Tibial nerve (tissue), 4 donors: ENCODE data around the gene TMEM269. TPM values are rescaled to one million over a fixed set of nuclear protein-coding genes. Genes with fewer than 3 reads are reported as not detected.
A peak's percentile ranks its signal among the peaks of the same experiment; 100 is the strongest.

Experiments
- DNase-seq, 2 donors: peaks; one replicate each; pipeline ENCODE4 v3.0.0-alpha.2; 2019; ENCODE audit warnings: low spot score in 2 of 2
- H3K27ac ChIP-seq, 4 donors: fragments of 200-600 bp; sonication (generic) in 3 of 4; one replicate each; pipeline ENCODE4 v1.5.1; 2017 to 2019; ENCODE audit warnings: mild to moderate bottlenecking in 1 of 4
- H3K27me3 ChIP-seq, 2 donors: fragments of 200-600 bp; sonication (generic) in 1 of 2; one replicate each; pipeline versions ENCODE4 v1.5.1 to v1.6.0; 2017 to 2019
- H3K36me3 ChIP-seq, 3 donors: fragments of 200-600 bp; sonication (generic); one replicate each; pipeline ENCODE4 v1.5.1; 2018 to 2019
- H3K4me1 ChIP-seq, 4 donors: fragments of 200-600 bp; sonication (generic) in 3 of 4; one replicate each; pipeline ENCODE4 v1.5.1; 2017 to 2019
- H3K4me3 ChIP-seq, 4 donors: fragments of 200-600 bp; sonication (generic) in 3 of 4; one replicate each; pipeline ENCODE4 v1.5.1; 2017 to 2019; ENCODE audit warnings: mild to moderate bottlenecking in 1 of 4, moderate library complexity in 1 of 4
- H3K9me3 ChIP-seq, 4 donors: fragments of 200-600 bp; sonication (generic) in 3 of 4; one replicate each; pipeline ENCODE4 v1.5.1; 2017 to 2019
- CTCF ChIP-seq, 5 experiments: fragments of 200-600 bp in 3 of 5; fragments of 450-650 bp in 2 of 5; sonication (generic) in 3 of 5; IDR thresholded peaks; one replicate each; pipeline ENCODE4 v1.5.1; 2016 to 2019; ENCODE audit warnings: antibody characterized with exemption in 5 of 5, mild to moderate bottlenecking in 3 of 5, moderate library complexity in 2 of 5
- EP300 ChIP-seq, 2 donors: sonication (generic); formaldehyde crosslinking; IDR thresholded peaks; one replicate each; pipeline ENCODE4 v1.6.1; 2017; ENCODE audit warnings: antibody characterized with exemption in 2 of 2, mild to moderate bottlenecking in 1 of 2
- POLR2A ChIP-seq, 2 donors: fragments of 450-650 bp; IDR thresholded peaks; one replicate each; pipeline ENCODE4 v1.6.1; 2017; ENCODE audit warnings: antibody characterized with exemption in 2 of 2, mild to moderate bottlenecking in 2 of 2, moderate library complexity in 2 of 2
- WGBS, 2 donors: methylation state at CpG; one replicate each; pipeline ENCODE4 v1.1.5; 2018; 5-methylcytosine and 5-hydroxymethylcytosine counted together
- total RNA-seq, 4 donors: library from RNA; depleted of rRNA; stranded (reverse); fragments of >200 nt; gene quantifications; one replicate each; pipeline ENCODE4 v1.1.0, GENCODE V29; 2016

The TMEM269 gene
- total RNA-seq, 4 donors from 2014 or later, result 0.21 to 0.30 (median 0.22) TPM; not detected in 1

- H3K4me1 ChIP-seq, result no peaks in the 10 kb centered on the region
- no peaks in the 10 kb centered on the region for H3K36me3 ChIP-seq
- no peaks in the 10 kb centered on the region for H3K9me3 ChIP-seq
- no peaks in the 10 kb centered on the region for H3K27me3 ChIP-seq
- WGBS, 2 donors, result 86 to 92% methylated on average over 3 of the region's 3 CpGs
- H3K4me3 ChIP-seq, result no peak overlapping the region
- no peak for TF ChIP-seq EP300 (IDR thresholded peaks at IDR 0.05)
- TF ChIP-seq CTCF (IDR thresholded peaks at IDR 0.05), result no peak
- no peak for TF ChIP-seq POLR2A (IDR thresholded peaks at IDR 0.05)
- no peak for DNase-seq
- H3K27ac ChIP-seq, result no peak overlapping the region
Measured at GRCh38 chr1:42797414-42797813, 12.6 kb downstream of the TMEM269 start.

GRCh38 chr1:42797979-42798378 lies 13.2 kb downstream of the TMEM269 start:
- 84 to 88% methylated on average over 5 of the region's 5 CpGs for WGBS, 2 donors
- H3K4me1 ChIP-seq, result no peaks in the 10 kb centered on the region

GRCh38 chr1:42801832-42802473 lies 17.2 kb downstream of the TMEM269 start:
- Histone ChIP-seq H3K9me3 (no peaks in the 10 kb centered on the region), H3K4me3 (no peak overlapping the region), H3K27ac (peak overlapping the region in 1 of 4 donors; percentile 15), H3K36me3 (peaks cover 0 to 27% (median 2%) of the 10 kb centered on the region in 3 donors), H3K4me1 (no peaks in the 10 kb centered on the region), H3K27me3 (no peaks in the 10 kb centered on the region)
- no peak for DNase-seq
- WGBS, 2 donors, result 59 to 60% methylated on average over 8 of the region's 8 CpGs
- TF ChIP-seq POLR2A (IDR thresholded peaks at IDR 0.05), result no peak
- peak in 1 of 2 donors; percentile 21 for TF ChIP-seq EP300 (IDR thresholded peaks at IDR 0.05)
- no peak for TF ChIP-seq CTCF (IDR thresholded peaks at IDR 0.05)

More at GRCh38 chr1:42797979-42798378, 13.2 kb downstream of the TMEM269 start:
- Histone ChIP-seq H3K4me3 (no peak overlapping the region), H3K27me3 (no peaks in the 10 kb centered on the region), H3K27ac (no peak overlapping the region), H3K9me3 (no peaks in the 10 kb centered on the region), H3K36me3 (no peaks in the 10 kb centered on the region)
- TF ChIP-seq EP300 (IDR thresholded peaks at IDR 0.05) (no peak), CTCF (IDR thresholded peaks at IDR 0.05) (no peak), POLR2A (IDR thresholded peaks at IDR 0.05) (no peak)
- DNase-seq, result no peak

GRCh38 chr1:42806171-42806570 lies 21.4 kb downstream of the TMEM269 start:
- Histone ChIP-seq H3K27ac (no peak overlapping the region), H3K36me3 (peaks cover 0 to 42% (median 2%) of the 10 kb centered on the region in 3 donors), H3K4me3 (no peak overlapping the region), H3K27me3 (no peaks in the 10 kb centered on the region), H3K9me3 (no peaks in the 10 kb centered on the region), H3K4me1 (peaks cover 0 to 3% (median 0%) of the 10 kb centered on the region in 4 donors)
- TF ChIP-seq EP300 (IDR thresholded peaks at IDR 0.05) (no peak), POLR2A (IDR thresholded peaks at IDR 0.05) (no peak), CTCF (IDR thresholded peaks at IDR 0.05) (no peak)
- no peak for DNase-seq

- 82 to 86% methylated on average over 5 of the region's 5 CpGs for WGBS, 2 donors
- Histone ChIP-seq H3K36me3 (peaks cover 0 to 47% (median 2%) of the 10 kb centered on the region in 3 donors), H3K27ac (no peak overlapping the region), H3K27me3 (no peaks in the 10 kb centered on the region), H3K4me1 (peaks cover 0 to 3% (median 0%) of the 10 kb centered on the region in 4 donors), H3K9me3 (no peaks in the 10 kb centered on the region), H3K4me3 (no peak overlapping the region)
- TF ChIP-seq CTCF (IDR thresholded peaks at IDR 0.05), result no peak
- TF ChIP-seq EP300 (IDR thresholded peaks at IDR 0.05), result no peak
- no peak for TF ChIP-seq POLR2A (IDR thresholded peaks at IDR 0.05)
- no peak for DNase-seq
Measured at GRCh38 chr1:42806593-42806992, 21.8 kb downstream of the TMEM269 start.
